Upper lobe of right lung (tissue), 1 donor: Measurements from ENCODE around the gene FGF8. TPM values are rescaled to one million over a fixed set of nuclear protein-coding genes. Genes with fewer than 3 reads are reported as not detected.

Experiments
- ATAC-seq: fragments of 200-7000 bp; cut with Tn5 transposase; one replicate; pipeline ENCODE4 v1.9.1; 2020; ENCODE audit warnings: mild to moderate bottlenecking, moderate library complexity
- DNase-seq: peaks from one replicate; pipeline ENCODE4 v3.0.0-alpha.2; 2020
- H3K27ac ChIP-seq: fragments of 200-600 bp; one replicate; pipeline ENCODE4 v1.8.0; 2022
- H3K27me3 ChIP-seq: fragments of 200-600 bp; one replicate; pipeline ENCODE4 v1.8.0; 2022; ENCODE audit warnings: mild to moderate bottlenecking
- H3K36me3 ChIP-seq: fragments of 200-600 bp; one replicate; pipeline ENCODE4 v1.8.0; 2022
- H3K4me1 ChIP-seq: fragments of 200-600 bp; one replicate; pipeline ENCODE4 v1.8.0; 2022
- H3K4me3 ChIP-seq: fragments of 200-600 bp; one replicate; pipeline ENCODE4 v1.8.0; 2022; ENCODE audit warnings: mild to moderate bottlenecking
- H3K9me3 ChIP-seq: fragments of 200-600 bp; one replicate; pipeline ENCODE4 v1.8.0; 2022
- intact Hi-C: fragments of 100-400 bp; cut with DNase I; formaldehyde crosslinking; loops from one replicate; pipeline ENCODE4 v1.11.0; 2022
- total RNA-seq: library from RNA; stranded (reverse); fragmentation: NEBNext Ultra II Directional; extraction: Animal tissue kit (Norgen Biotek cat#: 25700); gene quantifications from one replicate; pipeline ENCODE4 v1.2.1, GENCODE V29; 2021
- TF ChIP-seq, protein P1 (sequence below): fragments of 200-600 bp; IDR thresholded peaks from one replicate; pipeline ENCODE4 v1.8.0; 2022; ENCODE audit warnings: antibody characterized with exemption
- donor health status: DM: no; HTN: yes; CAD: no; lungs with severe emphysema.

Gene FGF8
- total RNA-seq, 1 donor from 2014 or later = 1.2 TPM

DNA sequence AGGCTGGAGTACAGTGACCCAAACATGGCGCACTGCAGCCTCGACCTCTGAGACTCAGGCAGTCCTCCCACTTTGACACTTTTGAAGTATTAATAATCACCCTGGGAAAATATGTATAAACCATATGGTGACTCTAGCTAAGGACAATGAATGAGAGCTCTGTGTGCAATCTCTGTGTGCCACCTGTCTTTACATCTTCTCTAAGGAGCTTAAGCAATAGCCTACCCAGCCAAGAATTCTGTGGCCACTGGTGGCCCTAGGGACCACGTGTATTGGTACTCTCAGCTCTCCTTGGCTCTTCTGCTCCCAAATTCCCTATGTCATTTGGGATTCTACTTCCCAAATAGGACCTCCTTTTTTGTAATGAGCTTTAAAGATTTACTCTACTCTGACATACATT lies 23.7 kb downstream of the FGF8 start:
- intact Hi-C loops = no loop called here
- DNase-seq = no peak
- Histone ChIP-seq H3K4me1 (no peaks in the 10 kb centered on the region), H3K27ac (no peak overlapping the region), H3K9me3 (no peaks in the 10 kb centered on the region), H3K4me3 (no peak overlapping the region), H3K27me3 (no peaks in the 10 kb centered on the region), H3K36me3 (no peaks in the 10 kb centered on the region)
- no peak for ATAC-seq
- TF ChIP-seq, protein P1, sequence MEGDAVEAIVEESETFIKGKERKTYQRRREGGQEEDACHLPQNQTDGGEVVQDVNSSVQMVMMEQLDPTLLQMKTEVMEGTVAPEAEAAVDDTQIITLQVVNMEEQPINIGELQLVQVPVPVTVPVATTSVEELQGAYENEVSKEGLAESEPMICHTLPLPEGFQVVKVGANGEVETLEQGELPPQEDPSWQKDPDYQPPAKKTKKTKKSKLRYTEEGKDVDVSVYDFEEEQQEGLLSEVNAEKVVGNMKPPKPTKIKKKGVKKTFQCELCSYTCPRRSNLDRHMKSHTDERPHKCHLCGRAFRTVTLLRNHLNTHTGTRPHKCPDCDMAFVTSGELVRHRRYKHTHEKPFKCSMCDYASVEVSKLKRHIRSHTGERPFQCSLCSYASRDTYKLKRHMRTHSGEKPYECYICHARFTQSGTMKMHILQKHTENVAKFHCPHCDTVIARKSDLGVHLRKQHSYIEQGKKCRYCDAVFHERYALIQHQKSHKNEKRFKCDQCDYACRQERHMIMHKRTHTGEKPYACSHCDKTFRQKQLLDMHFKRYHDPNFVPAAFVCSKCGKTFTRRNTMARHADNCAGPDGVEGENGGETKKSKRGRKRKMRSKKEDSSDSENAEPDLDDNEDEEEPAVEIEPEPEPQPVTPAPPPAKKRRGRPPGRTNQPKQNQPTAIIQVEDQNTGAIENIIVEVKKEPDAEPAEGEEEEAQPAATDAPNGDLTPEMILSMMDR = no peak

DNA sequence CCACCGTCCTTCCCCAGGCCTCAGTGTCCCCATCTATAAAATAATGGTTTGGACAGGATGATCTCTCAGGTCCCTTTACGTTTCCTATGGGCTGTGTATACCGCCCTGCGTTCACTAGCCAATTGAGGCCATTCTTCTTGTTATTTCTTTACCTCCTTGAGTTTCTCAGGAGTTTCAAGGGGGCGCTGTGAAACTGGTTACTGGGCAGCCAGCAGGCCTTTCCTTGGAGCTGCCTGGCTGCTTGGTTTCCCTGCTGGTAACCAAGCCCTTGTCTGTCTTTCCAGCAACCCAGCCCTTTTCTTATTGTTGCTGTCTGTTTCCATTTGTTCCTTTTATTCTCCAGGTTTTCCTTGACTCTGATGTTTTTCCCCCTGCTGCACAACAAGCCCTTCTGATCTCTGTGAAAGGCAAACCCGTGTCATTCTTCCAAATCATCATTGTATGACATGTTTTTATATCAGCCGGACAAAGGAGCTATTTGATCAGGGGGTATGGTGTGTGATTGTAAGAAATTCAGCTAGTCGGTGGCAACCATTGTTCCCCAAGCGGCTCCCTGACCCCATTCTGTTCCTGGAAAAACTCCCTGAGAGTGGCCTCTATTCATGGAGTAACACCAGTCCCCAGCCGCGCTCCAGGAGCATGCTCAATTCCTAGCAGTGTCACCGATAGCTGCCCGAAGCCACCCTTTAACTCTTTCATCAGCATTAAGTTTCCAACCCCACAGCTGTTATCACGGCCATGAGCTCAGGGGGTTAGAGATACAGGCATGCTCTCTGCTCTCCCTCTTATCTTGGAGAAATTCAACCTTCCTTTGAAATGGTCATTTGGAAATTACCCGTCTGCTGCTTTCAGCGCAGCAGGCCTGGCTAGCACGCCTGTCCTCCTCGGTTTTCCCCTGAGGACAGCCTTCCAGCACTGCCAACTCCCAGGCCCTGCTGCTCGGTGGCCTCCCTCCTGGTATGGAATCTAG lies 26.6 kb downstream of the FGF8 start:
- Histone ChIP-seq H3K27ac (no peak overlapping the region), H3K4me3 (no peak overlapping the region), H3K27me3 (no peaks in the 10 kb centered on the region), H3K36me3 (no peaks in the 10 kb centered on the region), H3K9me3 (no peaks in the 10 kb centered on the region), H3K4me1 (peaks cover 4% of the 10 kb centered on the region)
- TF ChIP-seq, protein P1 = no peak
- ATAC-seq = no peak
- no peak for DNase-seq
- intact Hi-C loops = no loop called here

DNA sequence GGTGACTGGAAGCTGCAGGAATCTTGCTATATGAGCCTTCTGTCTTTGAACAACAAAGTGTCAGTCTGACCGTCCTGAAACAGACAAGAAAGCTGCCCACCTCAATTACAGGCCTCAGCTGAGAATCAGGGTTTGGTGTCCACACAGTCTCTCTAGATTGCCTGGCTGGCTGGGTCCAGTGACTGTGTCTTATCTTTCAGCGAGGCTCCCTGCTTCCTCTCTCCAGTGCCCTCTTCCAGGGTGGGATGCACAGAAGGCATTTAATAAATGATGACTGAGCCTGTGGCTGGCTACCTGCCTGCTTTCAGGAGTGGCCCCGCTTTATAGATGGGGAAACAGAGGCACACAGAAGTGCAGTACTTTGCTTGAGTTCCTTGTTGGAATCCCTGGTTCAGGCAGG lies 27.4 kb downstream of the FGF8 start:
- Histone ChIP-seq H3K27ac (no peak overlapping the region), H3K4me3 (no peak overlapping the region), H3K27me3 (no peaks in the 10 kb centered on the region), H3K9me3 (no peaks in the 10 kb centered on the region), H3K36me3 (no peaks in the 10 kb centered on the region), H3K4me1 (peaks cover 4% of the 10 kb centered on the region)
- DNase-seq (no peak), ATAC-seq (no peak)
- intact Hi-C loops = no loop called here
- TF ChIP-seq, protein P1 = no peak

DNA sequence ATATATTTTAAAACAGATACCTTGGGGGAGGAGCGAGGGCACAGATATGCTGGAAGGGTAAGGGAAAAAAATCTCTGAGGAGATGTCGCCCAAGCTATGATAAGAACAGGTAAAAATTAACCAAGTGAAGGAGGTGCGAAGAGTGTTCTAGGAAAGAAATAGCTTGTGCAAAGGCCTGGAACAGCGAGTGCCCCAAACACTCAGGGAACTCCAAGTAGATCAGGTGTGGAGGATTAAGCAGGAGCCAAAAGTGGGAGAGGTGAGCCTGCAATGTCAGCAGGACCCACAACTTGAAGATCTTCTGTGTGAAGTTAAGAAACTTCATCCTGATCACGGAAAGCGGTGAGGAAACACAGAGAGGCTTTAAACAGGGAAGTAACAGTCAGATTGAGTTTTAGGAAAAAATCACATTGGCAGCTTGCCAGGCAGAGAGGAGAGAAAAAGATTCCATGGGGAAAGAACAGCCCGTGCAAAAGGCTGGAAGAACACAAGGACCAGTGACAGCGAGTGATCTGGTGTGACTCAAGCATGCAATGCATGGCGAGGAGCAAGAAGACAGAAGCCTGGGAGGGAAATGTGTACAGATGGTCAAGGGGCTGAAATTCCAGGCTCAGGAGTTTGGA lies 30.7 kb downstream of the FGF8 start:
- intact Hi-C loops = no loop called here
- H3K27me3 ChIP-seq = peaks cover 12% of the 10 kb centered on the region
- TF ChIP-seq, protein P1 = no peak
- H3K9me3 ChIP-seq = no peaks in the 10 kb centered on the region
- peaks cover 4% of the 10 kb centered on the region for H3K4me1 ChIP-seq
- ATAC-seq = peak; percentile 86
- no peak overlapping the region for H3K4me3 ChIP-seq
- DNase-seq = no peak
- H3K36me3 ChIP-seq = no peaks in the 10 kb centered on the region
- H3K27ac ChIP-seq = no peak overlapping the region

DNA sequence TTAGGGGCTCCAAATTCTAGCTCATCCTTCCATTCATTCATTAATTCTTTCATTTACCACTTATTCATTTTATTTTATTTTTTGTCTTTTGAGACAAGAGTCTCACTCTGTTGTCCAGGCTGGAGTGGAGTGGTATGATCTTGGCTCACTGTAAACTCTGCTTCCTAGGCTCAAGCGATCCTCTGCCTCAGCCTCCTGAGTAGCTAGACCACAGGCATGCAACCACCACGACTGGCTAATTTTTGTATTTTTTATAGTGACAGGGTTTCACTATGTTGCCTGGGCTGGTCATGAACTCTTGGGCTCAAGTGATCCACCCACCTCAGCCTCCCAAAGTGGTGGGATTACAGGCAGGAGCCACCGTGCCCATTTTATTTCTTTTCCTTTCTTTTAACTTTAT lies 31.6 kb downstream of the FGF8 start:
- DNase-seq = no peak
- H3K9me3 ChIP-seq = no peaks in the 10 kb centered on the region
- peaks cover 20% of the 10 kb centered on the region for H3K27me3 ChIP-seq
- ATAC-seq = no peak
- no peak overlapping the region for H3K4me3 ChIP-seq
- peaks cover 4% of the 10 kb centered on the region for H3K4me1 ChIP-seq
- TF ChIP-seq, protein P1 = no peak
- H3K36me3 ChIP-seq = no peaks in the 10 kb centered on the region
- no peak overlapping the region for H3K27ac ChIP-seq
- intact Hi-C loops = no loop called here
